Lung (tissue), 12 donors: ENCODE measurements around the gene WDR73. TPM values are rescaled to one million over a fixed set of nuclear protein-coding genes. Genes with fewer than 3 reads are reported as not detected.
"Not testable (repeated sequence)": the region's sequence is repeated elsewhere in the genome, so short reads cannot be mapped to it uniquely, and the experiment has no call there.

ENCODE experiments used
- ATAC-seq: fragments of 200-7000 bp; cut with Tn5 transposase; one replicate; pipeline ENCODE4 v1.9.1; 2020; ENCODE audit warnings: moderate number of reproducible peaks; ENCODE audit not compliant: insufficient read depth, low FRiP score
- DNase-seq, 3 donors: peaks; one replicate each; pipeline ENCODE4 v3.0.0-alpha.2; 2013 to 2017
- H3K27ac ChIP-seq, 2 donors: one replicate each; pipeline ENCODE4 v1.5.1; 2013; ENCODE audit warnings: mild to moderate bottlenecking in 2 of 2, moderate library complexity in 2 of 2, control low read depth in 1 of 2, inconsistent platforms in 1 of 2, low read depth in 1 of 2, low read length in 1 of 2
- H3K27me3 ChIP-seq, 3 donors: one replicate each; pipeline ENCODE4 v1.5.1; 2013; ENCODE audit warnings: low read length in 2 of 3; ENCODE audit not compliant: control insufficient read depth in 3 of 3, insufficient read depth in 3 of 3
- H3K36me3 ChIP-seq, 4 donors: one replicate each; pipeline ENCODE4 v1.5.1; 2013; ENCODE audit warnings: low read length in 4 of 4, mild to moderate bottlenecking in 1 of 4, moderate library complexity in 1 of 4; ENCODE audit not compliant: control insufficient read depth in 4 of 4, insufficient read depth in 4 of 4
- H3K4me1 ChIP-seq, 5 donors: one replicate each; pipeline ENCODE4 v1.5.1; 2013; ENCODE audit warnings: low read length in 5 of 5, mild to moderate bottlenecking in 2 of 5, moderate library complexity in 1 of 5; ENCODE audit not compliant: control insufficient read depth in 5 of 5, insufficient read depth in 5 of 5
- H3K4me3 ChIP-seq: one replicate; pipeline ENCODE4 v1.5.1; 2013; ENCODE audit warnings: mild to moderate bottlenecking, control low read depth, moderate library complexity
- H3K9ac ChIP-seq, 2 donors: one replicate each; pipeline ENCODE4 v1.5.1; 2013; ENCODE audit warnings: low read length in 2 of 2, control low read depth in 1 of 2; ENCODE audit not compliant: insufficient read depth in 1 of 2
- H3K9me3 ChIP-seq, 4 donors: one replicate each; pipeline ENCODE4 v1.5.1; 2013; ENCODE audit warnings: low read length in 3 of 4, mild to moderate bottlenecking in 1 of 4, moderate library complexity in 1 of 4; ENCODE audit not compliant: control insufficient read depth in 4 of 4, insufficient read depth in 3 of 4
- CTCF ChIP-seq: IDR thresholded peaks from 2 replicates; pipeline ENCODE4 v1.5.1; 2012; ENCODE audit warnings: mild to moderate bottlenecking; ENCODE audit errors: control extremely low read depth, extremely low read depth
- WGBS, 2 donors: extraction: QIAGEN DNeasy Blood & Tissue Kit; methylation state at CpG; one replicate each; pipeline ENCODE4 v1.1.7; 2013; 5-methylcytosine and 5-hydroxymethylcytosine counted together
- polyA plus RNA-seq, 2 donors: library from polyadenylated mRNA; stranded (reverse); fragments of 200-250 nt; gene quantifications; one replicate each; pipeline ENCODE4 v1.2.1, GENCODE V29; 2013
- total RNA-seq, 2 donors: library from RNA; depleted of rRNA in 1 of 2; stranded (reverse); fragments of >200 nt in 1 of 2; gene quantifications; one replicate each; pipeline ENCODE4 v1.2.1, GENCODE V29; 2014 to 2021
- donor health status: control.
- donor health status: control.
- donor health status: Bipolar disorder and iron deficiency.
- donor health status: healthy.
- donor health status: DM: yes; HTN: yes; CAD: no.

Gene WDR73
- total and polyA plus RNA-seq, 4 donors: 18.2 to 35.6 (median 26.5) TPM

- no peak overlapping the region for H3K4me3 ChIP-seq
- no peaks in the 10 kb centered on the region for H3K27me3 ChIP-seq
- no peak for TF ChIP-seq CTCF
- H3K9ac ChIP-seq: no peak overlapping the region
- no peak for ATAC-seq
- H3K4me1 ChIP-seq: peaks cover 0 to 5% (median 0%) of the 10 kb centered on the region in 5 donors
- WGBS, 2 donors: 95 to 96% methylated on average over 10 of the region's 10 CpGs
- H3K36me3 ChIP-seq: peaks cover 43 to 62% (median 51%) of the 10 kb centered on the region in 4 donors
- DNase-seq: no peak
- no peak overlapping the region for H3K27ac ChIP-seq
- H3K9me3 ChIP-seq: peaks cover 0 to 3% (median 0%) of the 10 kb centered on the region in 4 donors
Measured at GRCh38 chr15:84645997-84646396, 8.1 kb downstream of the WDR73 start.

DNA sequence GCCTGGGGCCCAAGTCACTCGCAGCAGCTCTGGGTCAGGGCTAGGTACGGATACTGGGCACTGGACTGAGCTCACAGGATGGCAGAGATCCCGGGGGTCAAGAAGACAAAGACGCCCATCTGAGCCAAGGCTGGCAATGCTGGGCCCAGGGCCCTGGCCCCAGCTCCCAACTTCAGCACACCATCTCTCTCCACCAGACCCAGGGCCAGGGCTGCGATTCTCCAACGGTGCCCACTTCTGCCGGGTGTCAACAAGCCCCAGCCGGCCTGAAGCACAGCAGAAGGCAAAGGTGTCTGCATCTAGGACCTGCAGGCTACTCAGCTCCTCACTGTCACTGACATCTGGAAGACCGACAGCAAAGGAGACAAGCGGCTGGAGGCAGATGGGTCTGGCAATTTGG lies 8.6 kb downstream of the WDR73 start:
- no peak overlapping the region for H3K9ac ChIP-seq

DNA sequence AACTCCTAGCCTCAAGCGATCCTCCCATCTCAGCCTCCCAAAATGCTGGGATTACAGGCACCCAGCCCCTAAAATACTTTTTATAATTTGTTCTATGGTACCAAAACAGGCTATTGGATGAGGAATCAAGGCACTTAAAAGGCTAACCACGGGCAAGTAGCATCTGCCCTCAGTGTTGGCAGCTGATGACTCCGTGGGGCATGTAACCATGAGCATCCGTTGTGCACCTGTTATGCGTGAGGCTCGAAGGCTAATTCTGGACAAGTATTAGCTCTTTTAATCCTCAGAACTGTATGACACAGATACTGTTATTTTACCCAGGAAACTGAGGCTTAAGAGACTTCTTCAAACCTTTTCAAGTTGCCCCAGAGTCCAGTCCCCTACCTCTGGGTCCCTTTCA lies 10.2 kb downstream of the WDR73 start:
- H3K27ac ChIP-seq: no peak overlapping the region
- no peaks in the 10 kb centered on the region for H3K27me3 ChIP-seq
- TF ChIP-seq CTCF: no peak
- ATAC-seq (no peak), DNase-seq (no peak)
- peaks cover 42 to 65% (median 54%) of the 10 kb centered on the region in 4 donors for H3K36me3 ChIP-seq
- H3K4me3 ChIP-seq: no peak overlapping the region
- no peak overlapping the region for H3K9ac ChIP-seq
- peaks cover 0 to 5% (median 0%) of the 10 kb centered on the region in 5 donors for H3K4me1 ChIP-seq
- H3K9me3 ChIP-seq: peaks cover 0 to 3% (median 0%) of the 10 kb centered on the region in 4 donors
- 92 to 98% methylated on average over 6 of the region's 6 CpGs for WGBS, 2 donors

More for the DNA sequence above, 8.6 kb downstream of the WDR73 start:
- no peaks in the 10 kb centered on the region for H3K27me3 ChIP-seq
- ATAC-seq (no peak), DNase-seq (no peak)
- peaks cover 43 to 61% (median 51%) of the 10 kb centered on the region in 4 donors for H3K36me3 ChIP-seq
- peaks cover 0 to 3% (median 0%) of the 10 kb centered on the region in 4 donors for H3K9me3 ChIP-seq
- H3K4me1 ChIP-seq: peaks cover 0 to 5% (median 0%) of the 10 kb centered on the region in 5 donors
- TF ChIP-seq CTCF: no peak
- no peak overlapping the region for H3K4me3 ChIP-seq
- 95 to 97% methylated on average over 10 of the region's 10 CpGs for WGBS, 2 donors
- H3K27ac ChIP-seq: no peak overlapping the region

DNA sequence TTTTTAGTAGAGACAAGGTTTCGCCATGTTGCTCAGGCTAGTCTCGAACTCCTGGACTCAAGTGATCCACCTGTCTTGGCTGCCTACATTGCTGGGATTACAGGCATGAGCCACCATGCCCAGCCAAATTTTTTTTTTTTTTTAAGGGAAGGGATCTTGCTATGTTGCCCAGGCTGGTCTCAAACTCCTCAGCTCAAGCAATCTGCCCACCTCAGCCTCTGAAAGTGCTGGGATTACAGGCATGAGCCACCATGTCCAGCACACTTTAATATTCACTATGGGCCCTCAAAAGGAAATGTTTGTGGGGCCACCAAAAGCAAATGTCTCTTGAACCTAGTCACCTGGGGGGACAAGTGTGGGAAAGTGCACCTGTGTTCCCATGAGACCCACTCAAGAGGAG lies 11.4 kb downstream of the WDR73 start:
- H3K4me3 ChIP-seq, H3K9me3 ChIP-seq, H3K27me3 ChIP-seq, H3K4me1 ChIP-seq, H3K27ac ChIP-seq, ATAC-seq, DNase-seq, H3K9ac ChIP-seq: not testable (repeated sequence)
- 48 to 82% methylated on average over 2 of the region's 2 CpGs for WGBS, 2 donors
- H3K36me3 ChIP-seq: peaks cover 39 to 59% (median 52%) of the 10 kb centered on the region in 4 donors

GRCh38 chr15:84641871-84642270 lies 12.2 kb downstream of the WDR73 start:
- H3K9me3 ChIP-seq, H3K27ac ChIP-seq, H3K9ac ChIP-seq, ATAC-seq, H3K27me3 ChIP-seq, DNase-seq, H3K4me3 ChIP-seq, H3K4me1 ChIP-seq: not testable (repeated sequence)
- 95 to 96% methylated on average over 9 of the region's 9 CpGs for WGBS, 2 donors
- H3K36me3 ChIP-seq: peaks cover 36 to 55% (median 53%) of the 10 kb centered on the region in 4 donors
